Keratinocyte (primary cell): ENCODE measurements around the gene STIM1. TPM values are rescaled to one million over a fixed set of nuclear protein-coding genes. Genes with fewer than 3 reads are reported as not detected.
A peak's percentile ranks its signal among the peaks of the same experiment; 100 is the strongest.

Experiments used
- DNase-seq: peaks from one replicate; pipeline ENCODE4 v3.0.0-alpha.2; 2011; ENCODE audit warnings: low read depth, missing footprints, low spot score
- FAIRE-seq: peaks from 2 replicates; lab custom pipeline; 2011; peaks lifted over from hg19 to GRCh38; lab: Jason Lieb, UNC
- H2AFZ ChIP-seq: 2 replicates; pipeline ENCODE4 v1.6.0; 2012; ENCODE audit warnings: low read length, control low read depth, inconsistent platforms; ENCODE audit not compliant: control insufficient read depth
- H3K27ac ChIP-seq: 2 replicates; pipeline ENCODE4 v1.5.1; 2011; ENCODE audit warnings: low read length; ENCODE audit not compliant: control insufficient read depth, insufficient read depth
- H3K27me3 ChIP-seq: 3 replicates; pipeline ENCODE4 v1.6.0; 2011; ENCODE audit warnings: low read length; ENCODE audit not compliant: control insufficient read depth, insufficient read depth; ENCODE audit errors: extremely low read depth
- H3K36me3 ChIP-seq, 2 experiments: 2 replicates in 1 of 2; 3 replicates in 1 of 2; pipeline ENCODE4 v1.5.1; 2011; ENCODE audit warnings: low read length in 2 of 2, mild to moderate bottlenecking in 1 of 2; ENCODE audit not compliant: control insufficient read depth in 2 of 2, insufficient read depth in 2 of 2; ENCODE audit errors: extremely low read depth in 1 of 2
- H3K4me1 ChIP-seq: 3 replicates; pipeline ENCODE4 v1.5.1; 2011; ENCODE audit warnings: low read length; ENCODE audit not compliant: control insufficient read depth, insufficient read depth; ENCODE audit errors: extremely low read depth
- H3K4me2 ChIP-seq: 3 replicates; pipeline ENCODE4 v1.6.0; 2011; ENCODE audit warnings: low read depth, low read length; ENCODE audit not compliant: control insufficient read depth, insufficient read depth; ENCODE audit errors: extremely low read depth
- H3K4me3 ChIP-seq, 3 experiments: fragments of 200-600 bp in 1 of 3; sonication (generic) in 1 of 3; 2 replicates in 2 of 3; 3 replicates in 1 of 3; pipeline ENCODE4 v1.5.1; 2011 to 2016; ENCODE audit warnings: low read length in 3 of 3, mild to moderate bottlenecking in 3 of 3, control low read depth in 2 of 3, inconsistent platforms in 1 of 3, low read depth in 1 of 3, mixed read lengths in 1 of 3, mixed run types in 1 of 3, moderate library complexity in 1 of 3; ENCODE audit not compliant: control insufficient read depth in 2 of 3, insufficient read depth in 2 of 3; ENCODE audit errors: extremely low read depth in 1 of 3
- H3K79me2 ChIP-seq: 2 replicates; pipeline ENCODE4 v1.6.0; 2012; ENCODE audit warnings: low read length; ENCODE audit not compliant: control insufficient read depth, insufficient read depth
- H3K9ac ChIP-seq: 3 replicates; pipeline ENCODE4 v1.6.0; 2011; ENCODE audit warnings: low read length; ENCODE audit not compliant: control insufficient read depth, insufficient read depth; ENCODE audit errors: extremely low read depth
- H3K9me1 ChIP-seq: 3 replicates; pipeline ENCODE4 v1.6.0; 2011; ENCODE audit warnings: low read length; ENCODE audit not compliant: control insufficient read depth, insufficient read depth; ENCODE audit errors: extremely low read depth
- H3K9me3 ChIP-seq: 2 replicates; pipeline ENCODE4 v1.5.1; 2012; ENCODE audit warnings: low read depth, low read length; ENCODE audit not compliant: control insufficient read depth
- H4K20me1 ChIP-seq: 3 replicates; pipeline ENCODE4 v1.6.0; 2011; ENCODE audit warnings: low read length; ENCODE audit not compliant: control insufficient read depth, insufficient read depth; ENCODE audit errors: extremely low read depth
- EZH2 ChIP-seq: IDR thresholded peaks from one replicate; pipeline ENCODE4 v1.6.1; 2012; ENCODE audit warnings: inconsistent platforms, mild to moderate bottlenecking, low read length, moderate library complexity
- dilution Hi-C: fragments of 300-500 bp; cut with MboI; formaldehyde crosslinking; loops from one replicate; pipeline ENCODE4 v1.7.0; 2020; ENCODE audit warnings: low sequenced_read_pairs; ENCODE audit not compliant: extremely low pct_ligation_motif_present
- polyA plus RNA-seq, 5 experiments: library from polyadenylated mRNA; depleted of rRNA in 3 of 5; stranded (reverse) in 3 of 5; stranded (forward) in 1 of 5; unstranded in 1 of 5; fragments of >200 nt; gene quantifications; 1 replicate in 1 of 5; 2 replicates in 3 of 5; 3 replicates in 1 of 5; pipeline versions ENCODE4 v1.2.1 to v1.2.3, GENCODE V29; 2011 to 2012; ENCODE audit warnings: missing spikeins in 2 of 5, low read depth in 1 of 5, low replicate concordance in 1 of 5
- TF ChIP-seq, protein P1 (sequence below), 3 experiments: IDR thresholded peaks in 1 of 3; conservative IDR thresholded peaks in 1 of 3; optimal IDR thresholded peaks in 1 of 3; 2 replicates in 2 of 3; 3 replicates in 1 of 3; pipeline versions ENCODE3 to v1.5.1; 2011; ENCODE audit warnings: low read length in 3 of 3, mild to moderate bottlenecking in 3 of 3, moderate library complexity in 2 of 3, control low read depth in 1 of 3, inconsistent platforms in 1 of 3; ENCODE audit not compliant: insufficient read depth in 2 of 3; ENCODE audit errors: extremely low read depth in 1 of 3

The STIM1 gene
- polyA plus RNA-seq, 1 donor (not counting 4 experiments of a cell fraction or from before 2014, with no cell fraction given) = 23.7 TPM

- Histone ChIP-seq H3K4me2 (peak overlapping the region; percentile 7), H3K36me3 (no peaks in the 10 kb centered on the region), H3K79me2 (peaks cover 56% of the 10 kb centered on the region), H3K9me3 (no peaks in the 10 kb centered on the region), H2AFZ (no peak overlapping the region), H3K4me3 (no peak overlapping the region), H3K4me1 (peaks cover 32% of the 10 kb centered on the region), H3K27ac (no peak overlapping the region), H3K9ac (no peak overlapping the region), H3K9me1 (no peaks in the 10 kb centered on the region), H4K20me1 (no peaks in the 10 kb centered on the region), H3K27me3 (no peaks in the 10 kb centered on the region)
- no peak for TF ChIP-seq EZH2
- TF ChIP-seq, protein P1, sequence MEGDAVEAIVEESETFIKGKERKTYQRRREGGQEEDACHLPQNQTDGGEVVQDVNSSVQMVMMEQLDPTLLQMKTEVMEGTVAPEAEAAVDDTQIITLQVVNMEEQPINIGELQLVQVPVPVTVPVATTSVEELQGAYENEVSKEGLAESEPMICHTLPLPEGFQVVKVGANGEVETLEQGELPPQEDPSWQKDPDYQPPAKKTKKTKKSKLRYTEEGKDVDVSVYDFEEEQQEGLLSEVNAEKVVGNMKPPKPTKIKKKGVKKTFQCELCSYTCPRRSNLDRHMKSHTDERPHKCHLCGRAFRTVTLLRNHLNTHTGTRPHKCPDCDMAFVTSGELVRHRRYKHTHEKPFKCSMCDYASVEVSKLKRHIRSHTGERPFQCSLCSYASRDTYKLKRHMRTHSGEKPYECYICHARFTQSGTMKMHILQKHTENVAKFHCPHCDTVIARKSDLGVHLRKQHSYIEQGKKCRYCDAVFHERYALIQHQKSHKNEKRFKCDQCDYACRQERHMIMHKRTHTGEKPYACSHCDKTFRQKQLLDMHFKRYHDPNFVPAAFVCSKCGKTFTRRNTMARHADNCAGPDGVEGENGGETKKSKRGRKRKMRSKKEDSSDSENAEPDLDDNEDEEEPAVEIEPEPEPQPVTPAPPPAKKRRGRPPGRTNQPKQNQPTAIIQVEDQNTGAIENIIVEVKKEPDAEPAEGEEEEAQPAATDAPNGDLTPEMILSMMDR (optimal IDR thresholded peaks at IDR 0.05 in 1 of 3, IDR thresholded peaks at IDR 0.05 in 1 of 3, conservative IDR thresholded peaks at IDR 0.05 in 1 of 3; ENCODE audit: extremely low read depth in 1 of 3, insufficient read depth in 2 of 3, low read length in 3 of 3) = no peak
- DNase-seq = no peak
- FAIRE-seq = no peak
- dilution Hi-C loops = no loop called here
These were observed 25.3 kb downstream of the STIM1 start for GRCh38 chr11:3880724-3881123.

DNA sequence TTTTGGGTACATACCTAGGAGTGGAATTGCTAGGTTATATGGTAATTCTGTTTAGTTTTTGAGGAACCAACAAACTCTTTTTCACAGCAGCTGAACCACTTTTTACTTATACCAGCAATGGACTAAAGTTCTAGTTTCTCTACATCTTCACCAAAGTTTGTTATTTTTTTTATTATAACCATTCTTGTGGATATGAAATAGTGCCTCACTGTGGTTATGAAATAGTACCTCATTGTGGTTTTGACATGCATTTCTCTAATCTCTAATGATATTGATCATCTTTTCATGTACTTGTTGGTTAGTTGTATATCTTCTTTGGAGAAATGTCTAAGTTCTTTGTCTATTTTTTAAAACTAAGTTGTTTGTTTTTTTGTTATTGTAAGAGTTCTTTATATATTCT, 27.2 kb downstream of the STIM1 start:
- dilution Hi-C loops = no loop called here
- H3K4me1 ChIP-seq = peaks cover 31% of the 10 kb centered on the region
- H3K27ac ChIP-seq = no peak overlapping the region
- H3K4me3 ChIP-seq = no peak overlapping the region
- no peaks in the 10 kb centered on the region for H3K9me1 ChIP-seq
- no peaks in the 10 kb centered on the region for H4K20me1 ChIP-seq
- H3K9me3 ChIP-seq = no peaks in the 10 kb centered on the region
- H3K27me3 ChIP-seq = no peaks in the 10 kb centered on the region
- H3K79me2 ChIP-seq = peaks cover 50% of the 10 kb centered on the region
- no peak overlapping the region for H2AFZ ChIP-seq
- TF ChIP-seq, protein P1 (optimal IDR thresholded peaks at IDR 0.05 in 1 of 3, IDR thresholded peaks at IDR 0.05 in 1 of 3, conservative IDR thresholded peaks at IDR 0.05 in 1 of 3; ENCODE audit: extremely low read depth in 1 of 3, insufficient read depth in 2 of 3, low read length in 3 of 3) = peak in 1 of 3 experiments; percentile 9
- no peak for TF ChIP-seq EZH2
- no peak overlapping the region for H3K4me2 ChIP-seq
- DNase-seq (no peak), FAIRE-seq (no peak)
- no peaks in the 10 kb centered on the region for H3K36me3 ChIP-seq
- no peak overlapping the region for H3K9ac ChIP-seq
